HG03175 (cell line): ENCODE measurements around the gene CROCC2.

Experiments
- ATAC-seq: cut with Tn5 transposase; IDR thresholded peaks from one replicate; pipeline ENCODE4 v1.9.1; 2021; ENCODE audit warnings: mild to moderate bottlenecking, moderate library complexity; ENCODE audit not compliant: unreplicated experiment

The CROCC2 gene

GRCh38 chr2:240919786-240920782 lies 13.9 kb downstream of the CROCC2 start:
- no peak for ATAC-seq

- ATAC-seq, result no peak
Measured at GRCh38 chr2:240920783-240921231, 14.7 kb downstream of the CROCC2 start.

GRCh38 chr2:240921311-240921994 lies 15.3 kb downstream of the CROCC2 start:
- no peak for ATAC-seq

DNA sequence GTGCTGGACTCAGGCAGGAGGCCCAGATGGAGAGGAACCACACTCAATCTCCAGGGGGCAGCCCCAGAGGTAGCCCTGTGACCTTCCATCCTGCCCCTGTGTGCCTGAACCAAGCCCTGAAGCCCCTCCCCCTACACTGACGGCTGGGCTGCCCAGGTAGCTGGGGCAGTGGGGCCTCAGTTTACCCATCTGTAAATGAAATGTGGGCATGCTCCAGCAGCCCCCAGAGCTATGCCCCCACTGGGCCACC lies 15.8 kb downstream of the CROCC2 start:
- no peak for ATAC-seq

DNA sequence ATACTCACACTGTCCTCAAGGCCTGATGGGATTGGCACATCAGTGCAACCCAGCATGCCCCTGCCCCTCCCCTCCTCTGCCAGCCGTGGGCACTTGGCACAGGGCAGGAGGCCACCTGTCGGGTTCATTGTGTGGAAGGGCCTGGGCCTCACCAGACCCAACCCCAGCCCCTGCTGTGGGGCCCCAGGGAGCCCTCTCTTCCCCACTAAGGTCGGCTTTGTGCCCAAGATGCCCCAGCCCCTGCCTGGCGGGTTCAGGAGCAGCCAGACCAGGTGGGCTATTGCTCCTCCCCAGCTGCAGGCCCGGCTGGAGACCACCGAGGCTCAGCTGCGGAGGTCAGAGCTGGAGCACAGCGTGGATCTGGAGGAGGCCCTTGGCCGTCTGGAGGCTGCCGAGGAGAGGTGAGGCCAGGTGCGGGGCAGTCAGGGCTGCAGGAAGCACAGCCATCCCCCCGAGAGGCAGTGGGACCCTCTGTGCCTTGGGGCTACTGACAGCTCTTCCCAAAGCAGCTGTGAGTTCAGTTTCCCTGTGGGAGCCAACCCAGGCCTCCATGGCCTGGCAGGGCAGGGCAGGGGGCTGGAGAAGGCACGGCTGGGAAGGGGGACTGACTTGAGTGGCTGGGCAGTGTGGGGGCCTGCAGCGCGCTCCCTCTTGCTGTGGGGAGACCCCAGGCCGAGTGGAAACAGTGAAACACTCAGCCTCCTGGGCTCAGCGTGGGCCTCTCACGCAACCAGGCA lies 16.3 kb downstream of the CROCC2 start:
- no peak for ATAC-seq

DNA sequence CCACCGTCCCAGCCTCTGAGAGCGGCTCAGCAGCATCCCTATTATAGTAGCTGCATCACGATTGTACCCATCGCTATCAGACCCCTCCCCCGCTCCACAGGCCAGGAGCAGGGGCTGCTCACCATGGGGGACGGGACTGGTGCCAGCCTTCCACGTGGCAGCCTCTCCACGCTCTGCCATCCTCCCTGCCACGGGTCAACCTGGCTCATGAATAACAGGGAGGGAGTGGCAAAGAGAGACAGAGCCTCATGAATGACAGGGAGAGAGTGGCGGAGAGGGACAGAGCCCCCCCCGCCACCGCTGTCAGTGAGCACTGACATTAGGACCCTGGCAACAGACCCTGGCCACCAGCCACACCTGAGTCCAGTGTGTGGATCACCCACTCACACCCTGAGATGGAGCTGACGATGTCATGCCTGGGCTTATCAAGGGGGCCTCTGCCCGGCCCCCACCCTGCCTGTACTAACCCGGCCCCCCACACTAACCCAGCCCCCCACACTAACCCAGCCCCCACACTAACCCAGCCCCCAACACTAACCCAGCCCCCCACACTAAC lies 16.9 kb downstream of the CROCC2 start:
- no peak for ATAC-seq

- no peak for ATAC-seq
Measured at GRCh38 chr2:240925191-240925567, 19.0 kb downstream of the CROCC2 start.

GRCh38 chr2:240925568-240926515 lies 19.7 kb downstream of the CROCC2 start:
- ATAC-seq, result no peak

- ATAC-seq, result no peak
Measured at GRCh38 chr2:240926516-240927389, 20.6 kb downstream of the CROCC2 start.

- no peak for ATAC-seq
Measured at GRCh38 chr2:240927390-240927781, 21.2 kb downstream of the CROCC2 start.

GRCh38 chr2:240928476-240929363 lies 22.6 kb downstream of the CROCC2 start:
- no peak for ATAC-seq

- ATAC-seq, result no peak
Measured at GRCh38 chr2:240929364-240930095, 23.4 kb downstream of the CROCC2 start.

GRCh38 chr2:240930096-240930630 lies 24.0 kb downstream of the CROCC2 start:
- no peak for ATAC-seq

DNA sequence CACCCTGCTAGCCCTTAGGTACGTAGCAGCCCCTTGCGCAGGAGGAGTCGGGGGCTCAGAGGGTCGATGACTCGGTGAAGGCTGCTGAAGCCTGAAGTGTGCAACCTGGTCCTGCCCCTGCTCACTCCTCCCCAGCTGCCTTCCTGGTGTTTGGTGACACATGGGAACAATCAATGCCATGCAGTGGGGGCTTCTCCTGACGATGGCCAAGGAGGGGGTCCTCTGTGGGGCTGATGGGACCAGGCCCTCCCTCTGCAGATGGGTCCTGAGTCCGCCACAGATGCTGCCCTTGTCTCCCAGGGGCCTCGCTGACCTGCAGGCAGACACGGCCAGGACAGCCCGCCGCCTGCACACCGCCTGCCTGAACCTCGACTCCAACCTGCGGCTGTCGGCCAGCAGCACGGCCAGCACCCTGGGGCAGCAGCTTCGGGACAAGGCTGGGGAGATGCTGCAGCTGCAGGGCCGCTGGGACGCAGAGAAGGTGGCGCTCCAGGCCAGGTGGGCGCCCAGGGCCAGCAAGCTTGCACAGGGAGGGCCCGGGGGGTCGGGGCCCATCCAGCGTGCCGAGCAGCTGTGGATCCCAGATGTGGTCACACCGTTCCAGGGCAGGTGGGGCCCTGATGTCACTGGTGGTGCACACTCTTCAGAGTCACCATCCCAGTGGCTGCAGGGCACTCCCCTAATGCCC lies 24.6 kb downstream of the CROCC2 start:
- no peak for ATAC-seq

DNA sequence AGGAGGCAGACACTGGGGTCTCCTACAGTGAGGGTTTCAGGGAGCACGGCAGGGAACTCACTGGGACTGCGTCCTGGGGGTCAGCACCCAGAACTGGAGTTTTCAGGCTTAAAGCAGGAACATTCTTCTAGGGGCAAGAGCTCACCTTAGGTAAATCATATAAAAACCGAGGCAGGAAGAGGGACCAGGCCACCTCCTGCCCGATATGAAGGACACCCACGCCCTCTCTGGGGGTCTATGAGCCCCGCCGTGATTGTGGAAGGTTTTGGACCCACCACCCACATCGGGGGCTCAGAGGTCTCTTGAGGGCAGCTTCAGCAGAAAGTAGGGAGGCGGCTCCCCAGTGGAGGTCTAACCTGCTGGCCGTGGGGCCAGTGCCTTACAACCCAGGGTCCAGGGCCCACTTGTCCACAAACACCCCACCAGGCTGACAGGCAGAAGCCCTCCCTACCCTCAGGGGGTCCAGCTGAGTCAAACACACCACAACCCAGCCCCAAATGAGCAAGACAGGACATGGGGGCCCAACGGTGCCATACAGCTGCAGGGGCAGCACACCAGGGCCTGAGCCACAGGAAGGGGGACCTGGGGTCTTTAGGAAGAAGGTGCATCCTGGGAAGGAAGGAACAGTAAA lies 25.3 kb downstream of the CROCC2 start:
- no peak for ATAC-seq

- ATAC-seq, result no peak
Measured at GRCh38 chr2:240932001-240932723, 26.0 kb downstream of the CROCC2 start.
